HG02678 (cell line): ENCODE measurements around the gene MGAT4C.
"Not testable (repeated sequence)": the region's sequence is repeated elsewhere in the genome, so short reads cannot be mapped to it uniquely, and the experiment has no call there.

Experiments
- ATAC-seq: cut with Tn5 transposase; IDR thresholded peaks from one replicate; pipeline ENCODE4 v1.9.1; 2021; ENCODE audit warnings: mild to moderate bottlenecking, moderate library complexity; ENCODE audit not compliant: unreplicated experiment

Gene MGAT4C

DNA sequence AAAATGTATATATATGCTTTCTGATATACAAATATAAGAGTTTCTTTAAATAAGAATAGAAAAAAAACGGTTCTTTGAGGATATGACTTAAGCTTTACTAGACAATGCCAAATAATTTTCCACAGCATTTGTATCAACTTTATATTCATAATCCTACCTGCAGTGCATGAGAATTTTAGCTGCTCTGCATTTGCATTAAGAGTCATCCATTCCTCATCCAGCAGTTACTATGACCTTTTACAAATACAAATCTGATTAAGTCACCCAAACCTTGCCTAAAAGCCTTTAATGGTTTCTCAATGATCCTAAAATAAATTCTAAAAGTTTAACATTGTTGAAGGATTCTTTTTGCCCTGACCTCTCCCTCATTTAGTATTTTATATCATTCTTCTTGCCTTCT is 116.5 kb downstream of the MGAT4C start:
- ATAC-seq: no peak

GRCh38 chr12:86138770-86139169 is 117.4 kb downstream of the MGAT4C start:
- no peak for ATAC-seq

DNA sequence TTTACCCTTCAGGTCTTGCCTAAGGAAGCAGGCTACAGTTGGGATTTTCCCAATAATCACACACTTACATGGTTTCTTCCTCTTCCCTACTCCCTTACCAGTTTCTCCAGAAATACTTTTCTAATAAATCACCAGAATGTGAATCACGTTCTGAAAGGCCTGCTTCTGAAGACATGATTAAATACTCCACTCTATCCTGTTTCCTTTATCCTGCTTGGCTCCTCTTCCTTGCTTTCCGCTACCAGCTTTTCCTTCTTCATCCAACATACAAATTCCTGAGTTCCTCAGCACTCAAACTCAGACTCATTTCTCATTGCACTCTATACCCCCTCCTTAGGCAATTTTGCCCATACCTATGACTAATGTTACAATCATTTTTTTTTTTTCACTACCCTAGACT is 118.3 kb downstream of the MGAT4C start:
- no peak for ATAC-seq

- ATAC-seq: no peak
Measured at GRCh38 chr12:86134561-86134960, 121.6 kb downstream of the MGAT4C start.

DNA sequence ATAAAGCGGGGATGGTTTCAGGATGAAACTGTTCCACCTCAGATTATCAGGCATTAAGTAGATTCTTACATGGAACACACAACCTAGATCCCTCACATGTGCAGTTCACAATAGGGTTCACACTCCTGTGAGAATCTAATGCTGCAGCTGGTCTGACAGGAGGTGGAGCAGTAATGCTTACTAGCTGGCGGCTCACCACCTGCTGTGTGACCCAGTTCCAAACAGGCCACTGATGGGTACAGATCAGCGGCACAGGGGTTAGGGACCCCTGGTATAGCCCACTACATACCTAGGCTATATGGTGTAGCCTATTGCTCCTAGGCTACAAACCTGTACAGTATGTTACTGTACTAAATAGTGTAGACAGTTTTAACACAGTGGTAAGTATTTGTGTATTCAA is 129.3 kb downstream of the MGAT4C start:
- ATAC-seq: not testable (repeated sequence)

DNA sequence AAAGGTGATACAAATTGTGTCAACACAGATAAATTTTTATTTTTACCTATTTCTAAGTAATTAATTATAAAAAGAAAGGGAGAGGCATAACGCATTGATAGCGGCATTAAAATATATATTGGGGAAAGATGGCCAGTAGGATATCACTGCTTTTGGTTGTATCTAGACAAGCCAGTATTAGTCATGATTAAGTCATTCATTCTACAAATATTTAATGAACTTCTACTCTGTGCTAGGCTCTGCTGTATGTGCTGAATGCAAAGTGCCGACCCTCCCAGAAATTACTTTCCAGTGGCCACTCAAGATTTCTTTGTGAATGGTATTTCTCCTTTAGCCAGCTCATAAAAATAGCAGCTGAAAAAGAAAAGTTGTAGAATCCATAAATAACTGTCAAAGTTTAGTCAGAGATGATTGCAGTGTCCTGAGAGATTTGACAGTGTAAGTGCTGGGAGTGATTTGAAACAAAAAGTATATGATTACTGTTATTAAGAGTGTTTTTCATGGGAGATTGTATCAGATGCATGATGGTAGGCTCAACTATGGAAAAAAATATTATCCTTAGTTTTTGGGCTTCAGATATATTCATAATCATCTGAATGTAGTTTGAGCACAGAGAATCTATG is 133.2 kb downstream of the MGAT4C start:
- ATAC-seq: no peak

- ATAC-seq: no peak
Measured at GRCh38 chr12:86118161-86118560, 138.0 kb downstream of the MGAT4C start.

GRCh38 chr12:86117711-86118110 is 138.5 kb downstream of the MGAT4C start:
- ATAC-seq: no peak

DNA sequence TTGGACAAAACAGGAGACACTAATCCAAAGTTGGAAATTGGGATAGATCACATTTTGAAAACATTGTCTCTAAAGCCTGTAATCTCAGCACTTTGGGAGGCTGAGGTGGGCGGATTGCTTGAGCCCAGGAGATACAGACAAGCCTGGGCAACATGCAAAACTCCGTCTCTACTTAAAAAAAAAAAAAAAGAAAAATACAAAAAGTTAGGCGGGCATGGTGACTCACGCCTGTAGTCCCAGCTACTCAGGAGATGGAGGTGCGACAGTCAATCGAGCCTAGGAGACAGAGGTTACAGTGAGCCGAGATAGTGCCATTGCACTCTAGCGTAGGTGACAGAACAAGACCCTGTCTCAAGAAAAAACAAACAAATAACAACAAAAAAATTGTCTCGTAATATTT is 152.1 kb downstream of the MGAT4C start:
- no peak for ATAC-seq

GRCh38 chr12:86097161-86097560 is 159.0 kb downstream of the MGAT4C start:
- ATAC-seq: no peak

GRCh38 chr12:86091681-86092080 is 164.5 kb downstream of the MGAT4C start:
- ATAC-seq: no peak

DNA sequence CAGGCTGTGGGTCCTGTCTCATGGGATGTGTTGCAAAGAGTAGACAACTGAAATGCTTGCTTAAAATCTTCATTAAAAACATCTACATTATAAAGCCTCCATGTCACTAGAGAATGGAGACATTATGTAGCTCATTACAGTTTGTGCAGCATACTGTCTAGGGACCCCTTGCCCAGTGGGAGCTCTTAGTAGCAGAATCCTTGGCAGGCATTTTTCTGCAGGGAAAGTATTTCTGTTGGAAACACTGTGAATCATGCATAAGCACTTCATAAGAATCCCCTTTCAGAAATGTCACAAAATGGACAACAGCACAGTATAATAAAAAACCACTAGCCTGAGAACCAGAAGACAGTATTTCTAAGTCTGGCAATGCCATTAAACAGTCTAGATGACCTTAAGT is 174.3 kb downstream of the MGAT4C start:
- ATAC-seq: no peak

- not testable (repeated sequence) for ATAC-seq
Measured at GRCh38 chr12:86059052-86059451, 197.1 kb downstream of the MGAT4C start.

DNA sequence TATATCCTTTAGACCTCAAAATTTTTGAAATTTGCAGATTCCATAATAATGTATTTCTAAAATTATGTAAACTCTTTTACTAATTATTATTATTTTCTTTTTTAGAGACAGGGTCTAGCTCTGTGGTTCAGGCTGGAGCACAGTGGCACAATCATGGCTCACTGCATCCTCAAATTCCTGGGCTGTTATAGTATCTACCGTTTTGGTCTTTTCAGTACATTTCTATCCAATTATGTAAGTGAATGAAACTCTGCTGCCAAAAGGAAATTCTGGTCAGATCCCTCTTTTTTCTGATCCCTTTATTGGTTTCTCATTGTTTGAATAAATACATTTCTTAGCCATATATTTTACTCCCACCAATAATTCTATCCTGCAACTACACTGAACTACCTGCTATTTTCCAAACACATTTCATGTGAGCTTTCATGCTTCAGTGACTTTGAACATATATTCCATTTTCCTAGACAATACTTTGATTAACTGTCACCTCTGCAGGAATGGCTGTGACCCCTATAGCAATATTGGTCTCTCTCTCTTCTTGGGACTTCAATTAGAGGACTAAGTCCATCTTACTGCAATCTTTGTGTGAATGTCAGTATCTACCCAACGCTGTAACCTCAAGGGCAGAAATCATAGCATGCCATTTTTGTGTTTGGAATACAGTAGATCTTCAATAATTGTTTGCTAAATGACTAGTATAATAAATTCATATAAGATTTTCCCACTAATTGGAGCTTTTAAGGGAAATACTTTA is 198.9 kb downstream of the MGAT4C start:
- no peak for ATAC-seq

- no peak for ATAC-seq
Measured at GRCh38 chr12:86052921-86053320, 203.3 kb downstream of the MGAT4C start.

DNA sequence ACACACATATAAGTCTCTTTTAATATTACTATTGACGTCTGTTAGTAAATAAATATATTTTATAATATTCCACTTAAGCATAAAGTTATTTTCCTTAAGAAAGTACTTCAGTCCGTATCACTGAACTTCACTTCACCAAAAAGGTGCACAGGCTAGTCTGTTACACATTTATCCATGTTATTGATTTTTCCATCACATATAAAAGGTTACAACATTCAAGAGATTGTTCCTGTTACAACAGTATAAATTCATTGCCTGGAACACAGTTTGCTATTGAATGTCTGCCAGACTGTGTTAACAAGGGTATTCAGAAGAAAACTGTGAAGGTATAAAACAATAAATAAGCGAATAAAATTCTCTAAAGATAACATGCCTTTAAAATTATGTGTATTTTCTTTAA is 206.2 kb downstream of the MGAT4C start:
- no peak for ATAC-seq

DNA sequence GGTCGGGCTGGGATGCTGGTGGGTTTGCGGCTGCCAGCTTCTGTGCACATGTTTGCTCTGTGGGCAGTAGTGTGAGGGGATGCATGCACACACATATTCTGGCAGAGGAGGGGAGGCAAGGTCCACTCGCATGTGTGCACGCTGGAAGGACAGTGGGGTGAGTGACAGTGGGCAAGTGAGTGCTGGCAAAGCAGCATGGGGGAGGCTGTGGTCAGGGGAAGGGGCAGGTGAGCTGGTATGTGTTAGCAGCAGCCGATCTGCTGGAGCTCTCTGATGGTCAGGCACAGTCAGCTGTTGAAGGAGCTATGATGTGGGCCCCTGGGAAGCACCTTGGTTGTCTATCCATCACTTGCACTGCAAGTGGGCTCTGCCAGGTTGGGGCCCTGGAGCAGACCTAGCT is 211.8 kb downstream of the MGAT4C start:
- no peak for ATAC-seq

DNA sequence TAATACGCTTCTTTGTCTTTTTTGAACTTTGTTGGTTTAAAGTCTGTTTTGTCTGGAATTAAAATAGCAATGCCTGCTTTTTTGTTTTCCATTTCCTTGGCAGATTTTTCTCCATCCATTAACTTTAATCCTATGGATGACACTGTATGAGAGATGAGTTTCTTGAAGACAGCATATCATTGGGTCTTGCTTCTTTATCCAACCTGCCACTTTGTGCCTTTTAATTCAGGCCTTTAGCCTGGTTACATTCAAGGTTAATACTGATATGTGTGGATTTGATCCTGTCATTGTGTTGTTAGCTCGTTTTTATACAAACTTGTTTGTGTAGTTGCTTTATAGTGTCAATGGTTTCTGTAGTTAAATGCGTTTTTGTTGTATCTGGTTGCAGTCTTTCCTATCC is 214.1 kb downstream of the MGAT4C start:
- no peak for ATAC-seq

- ATAC-seq: no peak
Measured at GRCh38 chr12:86018361-86018760, 237.8 kb downstream of the MGAT4C start.

- no peak for ATAC-seq
Measured at GRCh38 chr12:86015026-86015425, 241.2 kb downstream of the MGAT4C start.

- ATAC-seq: no peak
Measured at GRCh38 chr12:86006727-86007126, 249.5 kb downstream of the MGAT4C start.

DNA sequence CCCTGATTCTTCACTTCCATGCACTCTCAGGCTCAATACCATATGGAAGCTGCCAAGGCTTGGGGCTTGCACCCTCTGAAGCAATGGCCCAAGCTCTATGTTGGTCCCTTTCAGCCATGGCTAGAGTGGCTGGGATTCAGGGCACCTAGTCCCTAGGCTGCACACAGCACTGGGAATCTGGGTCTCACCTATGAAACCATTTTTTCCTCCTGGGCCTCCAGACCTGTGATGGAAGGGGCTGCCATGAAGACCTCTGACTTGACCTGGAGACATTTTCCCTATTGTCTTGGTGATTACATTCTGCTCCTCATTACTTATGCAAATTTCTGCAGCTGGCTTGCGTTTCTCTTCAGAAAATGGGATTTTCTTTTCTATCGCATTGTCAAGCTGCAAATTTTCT is 258.1 kb downstream of the MGAT4C start:
- no peak for ATAC-seq

GRCh38 chr12:85996280-85996679 is 259.9 kb downstream of the MGAT4C start:
- no peak for ATAC-seq
